22Rv1 (cell line): ENCODE measurements around the gene N4BP2L2.

ENCODE experiments used
- CTCF ChIP-seq: fragments of 450-650 bp; IDR thresholded peaks from 2 replicates; pipeline ENCODE4 v1.5.1; 2017; ENCODE audit warnings: mild to moderate bottlenecking
- ZFX ChIP-seq: fragments of 450-650 bp; IDR thresholded peaks from 2 replicates; pipeline ENCODE4 v1.6.1; 2017; ENCODE audit warnings: antibody characterized with exemption, borderline replicate concordance

GRCh38 chr13:32446220-32446619 is 92.4 kb downstream of the N4BP2L2 start:
- TF ChIP-seq CTCF (no peak), ZFX (no peak)
